M059J (cell line): ENCODE data around the gene ZNF792. TPM values are rescaled to one million over a fixed set of nuclear protein-coding genes. Genes with fewer than 3 reads are reported as not detected.
"Not testable (repeated sequence)": the region's sequence is repeated elsewhere in the genome, so short reads cannot be mapped to it uniquely, and the experiment has no call there.

Source experiments
- DNase-seq: peaks from one replicate; pipeline ENCODE4 v3.0.0-alpha.2; 2012; ENCODE audit warnings: low read depth
- total RNA-seq: library from RNA; depleted of rRNA; stranded (reverse); fragments of >200 nt; shearing (Covaris generic); gene quantifications from 2 replicates; pipeline ENCODE4 v1.2.3, GENCODE V29; 2014; rRNA removed

The ZNF792 gene
- total RNA-seq = 8.0 and 8.6 TPM in 2 replicates

DNA sequence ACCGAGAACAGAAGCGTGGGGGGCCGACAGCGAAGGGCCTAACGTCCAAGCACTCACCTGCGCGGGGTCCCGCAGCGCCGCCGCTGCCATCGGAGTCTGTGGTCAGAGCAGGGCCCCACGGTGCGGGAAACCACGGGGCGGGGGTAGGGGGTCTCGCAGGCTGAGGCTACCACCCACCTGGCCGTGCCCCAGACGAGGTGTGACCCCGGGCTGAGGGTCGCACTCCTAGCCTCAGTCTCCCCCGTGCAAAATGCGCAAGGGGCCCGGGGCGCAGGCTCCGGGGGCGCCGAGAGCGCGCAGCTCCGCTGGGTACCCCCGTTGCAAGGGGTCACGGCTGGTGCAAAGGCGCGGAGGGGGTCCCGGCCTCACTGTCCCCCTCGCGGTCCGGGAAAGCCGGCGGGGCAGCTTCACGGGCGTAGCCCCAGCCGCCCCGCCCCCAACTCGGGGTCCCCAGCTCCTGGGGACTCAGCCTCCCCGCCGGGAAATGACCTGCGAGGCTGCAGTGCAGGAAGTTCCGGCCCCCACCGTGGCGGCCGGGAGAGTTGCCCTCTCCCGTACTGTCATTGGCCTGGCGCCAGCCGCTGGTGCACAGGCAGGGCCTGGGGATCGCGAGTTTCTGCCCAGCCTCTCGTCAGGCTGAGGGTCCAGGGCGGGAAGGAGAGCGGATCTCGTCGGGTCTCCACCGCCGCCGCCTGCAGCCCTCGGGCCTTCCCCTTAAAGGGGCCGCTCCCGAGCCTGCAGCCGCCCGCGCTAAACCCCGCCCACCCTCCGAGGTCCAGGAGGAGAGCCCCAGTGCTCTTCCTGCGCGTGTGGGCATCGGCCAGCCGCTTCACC is at the start of gene ZNF792:
ZNF792 (minus strand) TSS at position 657 of the 834 bp plus-strand sequence; CDS start at position 90, 567 bp downstream.
- DNase-seq = peak; percentile 50

DNA sequence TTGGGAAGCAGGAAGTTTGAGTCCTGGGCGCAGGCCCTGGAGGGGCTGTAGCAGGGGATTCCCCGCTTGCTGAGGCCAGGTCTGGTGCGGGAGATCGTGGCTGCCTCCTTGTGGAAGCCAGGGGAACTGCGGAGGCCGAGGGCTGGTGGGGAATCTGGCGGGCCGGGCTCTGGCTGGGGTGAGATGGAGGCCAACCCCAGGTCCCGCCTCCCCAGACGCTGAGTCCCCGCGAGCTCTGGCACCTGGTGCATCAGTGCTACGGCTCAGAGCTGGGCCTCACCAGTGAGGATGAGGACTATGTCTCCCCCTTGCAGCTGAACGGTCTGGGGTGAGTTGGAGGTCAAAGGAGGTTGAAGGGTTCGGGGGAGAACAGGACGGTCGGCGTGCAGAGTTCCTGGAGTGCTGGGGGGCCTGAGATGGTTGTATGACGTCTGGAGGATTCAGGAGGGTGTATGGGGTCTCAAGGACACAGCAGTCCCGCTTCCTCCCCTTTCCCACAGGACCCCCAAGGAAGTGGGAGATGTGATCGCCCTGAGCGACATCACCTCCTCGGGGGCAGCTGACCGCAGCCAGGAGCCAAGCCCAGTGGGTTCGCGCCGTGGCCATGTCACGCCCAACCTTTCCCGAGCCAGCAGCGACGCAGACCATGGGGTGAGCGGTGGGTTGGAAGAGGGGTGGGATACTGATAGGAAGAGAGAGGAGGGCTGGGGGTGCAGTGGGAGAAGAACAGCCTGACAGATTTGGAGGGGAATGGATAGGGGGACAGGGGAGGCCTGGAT is 49.2 kb upstream of the ZNF792 start:
- no peak for DNase-seq

DNA sequence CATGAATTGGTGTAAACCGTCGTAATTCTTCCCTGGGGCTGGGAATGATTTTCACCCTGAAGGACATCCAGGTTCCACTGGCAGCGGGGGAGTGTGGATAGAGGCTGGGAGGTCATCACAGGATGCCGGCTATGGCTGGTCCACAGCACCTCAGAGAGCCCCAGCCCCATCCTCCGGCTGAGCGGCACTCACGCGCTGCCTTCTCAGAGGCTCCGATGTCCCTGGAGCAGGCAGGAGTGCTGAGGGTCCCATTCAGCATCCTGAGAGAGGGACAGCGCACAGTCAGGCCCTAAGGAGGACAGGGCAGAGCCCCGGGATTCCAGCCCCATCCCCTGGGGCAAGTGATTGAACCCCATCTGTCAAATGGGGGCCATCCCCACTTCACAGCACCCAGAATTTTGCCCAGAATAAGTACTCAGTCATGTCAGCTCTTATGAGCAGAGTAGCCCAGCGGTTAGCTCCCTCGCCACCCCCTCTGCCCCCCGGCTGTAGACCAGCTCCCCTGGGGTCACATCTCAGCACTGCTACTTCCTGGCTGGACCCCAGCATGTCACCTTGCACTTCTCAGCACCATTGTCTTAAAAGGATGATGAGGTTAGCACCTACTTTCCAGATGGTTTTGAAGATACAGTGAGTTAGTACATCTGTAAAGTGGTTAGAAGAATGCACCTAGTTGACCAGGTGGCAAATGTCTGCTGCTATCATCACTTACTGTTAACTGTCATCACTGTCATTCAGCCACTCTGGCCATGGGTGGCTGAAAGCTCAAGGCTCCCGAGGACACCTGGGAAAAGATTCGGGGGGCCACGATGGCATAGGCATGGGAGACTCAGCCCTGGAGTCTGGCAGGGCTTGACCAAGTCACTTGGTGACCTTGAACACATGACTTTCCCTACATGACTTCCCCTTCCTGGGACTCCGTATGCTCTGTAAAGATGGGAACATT is 48.0 kb upstream of the ZNF792 start:
- no peak for DNase-seq

DNA sequence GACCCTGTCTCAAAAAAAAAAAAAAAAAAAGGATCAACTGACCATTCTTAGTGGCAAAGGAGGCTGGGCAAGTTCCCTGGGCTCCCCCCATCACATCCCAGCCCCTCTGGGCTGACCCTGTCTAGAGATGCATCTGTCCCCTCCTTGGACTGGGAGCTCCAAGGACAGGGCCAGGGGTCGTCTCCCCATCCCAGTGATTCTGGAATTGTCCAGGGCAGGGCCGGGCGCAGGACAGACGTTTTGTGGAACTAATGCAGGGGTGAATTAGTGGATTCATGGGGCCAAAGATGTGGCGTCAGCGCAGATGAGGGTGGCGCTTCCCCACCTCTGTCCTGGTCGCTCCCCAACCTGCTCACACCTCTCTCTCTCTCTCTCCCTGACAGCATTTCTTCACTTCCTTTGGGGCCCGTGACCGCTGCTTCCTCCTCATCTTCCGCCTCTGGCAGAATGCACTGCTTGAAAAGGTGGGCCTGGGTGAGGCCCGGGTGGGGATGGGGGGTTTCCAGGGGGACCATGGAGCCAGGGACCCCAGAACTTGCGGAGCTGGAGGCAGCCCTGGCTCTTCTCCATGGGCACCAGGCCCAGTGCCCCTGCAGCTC is 47.2 kb upstream of the ZNF792 start:
- DNase-seq = no peak

DNA sequence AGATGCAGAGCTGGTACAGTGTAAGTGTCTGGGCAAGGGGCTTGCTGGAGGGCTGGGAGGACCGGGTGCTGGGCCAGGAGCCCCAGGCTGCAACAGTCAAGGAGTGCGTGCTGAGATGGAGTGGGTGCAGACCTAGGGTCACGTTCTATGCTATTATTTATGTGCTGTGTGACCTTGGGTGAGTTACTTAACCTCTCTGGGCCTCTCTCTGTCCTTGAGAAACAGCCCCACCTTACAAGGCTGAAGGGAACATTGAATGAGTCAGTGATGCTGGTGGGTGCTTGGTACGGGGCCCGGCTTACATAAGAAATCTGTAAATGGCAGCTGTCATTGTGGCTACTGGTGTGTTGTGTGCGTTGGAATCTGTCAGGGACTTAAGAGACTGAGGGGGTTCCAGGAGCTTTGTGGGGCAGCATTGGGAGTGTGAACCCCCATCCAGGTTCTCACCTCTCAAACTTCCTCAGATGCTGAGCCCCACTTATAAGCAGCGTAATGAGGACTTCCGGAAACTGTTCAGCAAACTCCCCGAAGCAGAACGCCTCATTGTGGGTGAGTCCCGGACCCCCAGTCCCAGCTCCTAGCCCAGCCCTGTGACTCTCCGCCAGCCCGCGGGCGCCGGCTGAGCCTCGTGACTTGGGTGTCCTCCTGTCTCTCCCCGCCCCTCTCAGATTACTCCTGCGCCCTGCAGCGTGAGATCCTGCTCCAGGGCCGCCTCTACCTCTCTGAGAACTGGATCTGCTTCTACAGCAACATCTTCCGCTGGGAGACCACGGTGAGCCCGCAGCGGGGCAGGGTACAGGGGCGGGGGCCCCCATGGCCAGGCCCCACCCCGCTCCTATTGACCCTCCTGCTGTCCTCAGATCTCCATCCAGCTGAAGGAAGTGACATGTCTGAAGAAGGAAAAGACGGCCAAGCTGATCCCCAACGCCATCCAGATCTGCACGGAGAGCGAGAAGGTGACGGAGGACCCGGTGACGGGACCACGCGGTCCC is 45.7 kb upstream of the ZNF792 start:
- DNase-seq = no peak

DNA sequence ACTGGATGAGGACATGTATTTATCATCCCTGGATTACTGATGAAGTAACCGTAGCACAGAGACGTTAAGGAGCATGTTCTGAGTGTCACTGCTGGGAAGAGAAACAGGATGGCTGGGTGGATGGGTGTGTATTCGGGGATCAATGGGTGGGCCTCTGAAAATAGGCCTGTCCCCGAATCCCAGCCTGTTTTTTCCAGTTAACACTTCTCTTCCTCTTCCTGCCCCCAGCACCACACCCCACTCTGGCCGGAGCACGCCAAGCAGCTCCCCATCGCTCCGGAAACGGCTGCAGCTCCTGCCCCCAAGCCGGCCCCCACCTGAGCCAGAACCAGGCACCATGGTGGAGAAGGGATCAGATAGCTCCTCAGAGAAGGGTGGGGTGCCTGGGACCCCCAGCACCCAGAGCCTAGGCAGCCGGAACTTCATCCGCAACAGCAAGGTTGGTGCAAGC is 44.9 kb upstream of the ZNF792 start:
- no peak for DNase-seq

DNA sequence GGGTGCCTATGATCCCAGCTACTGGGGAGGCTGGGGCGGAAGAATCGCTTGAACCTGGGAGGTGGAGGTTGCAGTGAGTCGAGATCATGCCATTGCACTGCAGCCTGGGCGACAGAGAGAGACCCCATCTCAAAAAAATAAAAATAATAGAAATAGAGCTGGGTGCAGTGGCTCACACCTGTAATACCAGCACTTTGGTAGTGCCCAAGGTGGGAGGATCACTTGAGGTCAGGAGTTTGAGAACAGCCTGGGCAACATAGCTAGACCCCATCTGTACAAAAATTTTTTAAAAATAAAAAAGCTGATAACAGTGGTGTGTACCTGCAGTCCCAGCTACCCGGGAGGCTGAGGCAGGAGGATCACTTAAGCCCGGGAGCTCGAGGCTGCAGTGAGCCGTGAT is 43.4 kb upstream of the ZNF792 start:
- DNase-seq = not testable (repeated sequence)

DNA sequence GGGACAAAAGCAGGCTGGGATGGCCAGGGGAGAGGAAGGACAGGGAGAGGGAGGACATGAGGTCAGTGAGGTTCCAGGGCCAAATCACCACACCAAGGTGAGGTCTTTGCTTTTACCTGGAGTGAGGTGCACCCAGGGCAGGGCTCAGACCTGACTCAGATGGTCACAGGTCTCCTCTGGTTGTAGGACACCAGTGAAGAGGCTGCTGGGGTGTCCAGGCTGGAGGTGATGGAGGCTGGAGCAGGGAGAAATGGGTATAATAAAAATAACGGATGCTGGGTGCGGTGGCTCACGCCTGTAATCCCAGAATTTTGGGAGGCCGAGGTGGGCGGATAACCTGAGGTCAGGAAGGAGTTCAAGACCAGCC is 43.0 kb upstream of the ZNF792 start:
- DNase-seq = no peak

DNA sequence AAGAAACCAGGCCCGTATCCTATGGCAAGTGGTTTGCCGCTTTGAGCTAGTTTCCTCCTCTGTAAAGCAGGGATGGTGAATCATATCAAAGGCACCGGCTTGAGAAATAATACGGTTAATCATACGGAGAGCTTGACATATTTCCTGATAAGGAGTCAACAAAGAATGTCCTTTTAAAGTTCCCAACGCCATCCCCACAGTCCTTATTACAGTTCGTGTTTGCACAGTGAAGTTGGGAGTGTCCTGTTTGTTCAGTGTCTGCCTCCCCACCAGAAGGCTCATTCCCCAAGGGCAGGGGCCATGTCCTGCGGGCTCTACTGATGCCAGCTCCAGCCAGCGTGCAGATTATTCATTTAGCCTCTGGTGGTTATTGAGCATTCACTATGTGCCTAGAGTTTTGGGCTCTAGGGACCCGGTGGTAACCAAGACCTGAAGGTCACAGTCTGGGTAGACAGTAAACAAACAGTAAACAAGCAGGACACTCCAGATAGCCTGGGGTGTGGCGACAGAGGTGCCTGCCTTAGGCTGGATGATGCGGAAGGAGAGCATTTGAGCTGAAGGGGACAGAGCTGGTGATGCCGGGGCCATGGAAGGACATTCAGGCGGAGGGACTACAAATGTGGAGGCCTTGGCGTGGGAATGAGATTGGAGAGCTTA is 42.4 kb upstream of the ZNF792 start:
- no peak for DNase-seq

DNA sequence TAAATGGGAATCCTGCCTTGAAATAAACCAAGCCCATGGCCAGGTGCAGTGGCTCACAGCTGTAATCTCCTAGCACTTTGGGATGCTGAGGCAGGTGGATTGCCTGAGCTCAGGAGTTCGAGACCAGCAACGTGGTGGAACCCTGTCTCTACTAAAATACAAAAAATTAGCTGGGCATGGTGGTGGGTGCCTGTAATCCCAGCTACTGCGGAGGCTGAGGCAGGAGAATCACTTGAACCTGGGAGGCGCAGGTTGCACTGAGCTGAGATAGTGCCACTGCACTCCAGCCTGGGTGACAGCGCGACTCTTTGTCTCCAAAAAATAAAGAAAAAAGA is 41.9 kb upstream of the ZNF792 start:
- DNase-seq = not testable (repeated sequence)

DNA sequence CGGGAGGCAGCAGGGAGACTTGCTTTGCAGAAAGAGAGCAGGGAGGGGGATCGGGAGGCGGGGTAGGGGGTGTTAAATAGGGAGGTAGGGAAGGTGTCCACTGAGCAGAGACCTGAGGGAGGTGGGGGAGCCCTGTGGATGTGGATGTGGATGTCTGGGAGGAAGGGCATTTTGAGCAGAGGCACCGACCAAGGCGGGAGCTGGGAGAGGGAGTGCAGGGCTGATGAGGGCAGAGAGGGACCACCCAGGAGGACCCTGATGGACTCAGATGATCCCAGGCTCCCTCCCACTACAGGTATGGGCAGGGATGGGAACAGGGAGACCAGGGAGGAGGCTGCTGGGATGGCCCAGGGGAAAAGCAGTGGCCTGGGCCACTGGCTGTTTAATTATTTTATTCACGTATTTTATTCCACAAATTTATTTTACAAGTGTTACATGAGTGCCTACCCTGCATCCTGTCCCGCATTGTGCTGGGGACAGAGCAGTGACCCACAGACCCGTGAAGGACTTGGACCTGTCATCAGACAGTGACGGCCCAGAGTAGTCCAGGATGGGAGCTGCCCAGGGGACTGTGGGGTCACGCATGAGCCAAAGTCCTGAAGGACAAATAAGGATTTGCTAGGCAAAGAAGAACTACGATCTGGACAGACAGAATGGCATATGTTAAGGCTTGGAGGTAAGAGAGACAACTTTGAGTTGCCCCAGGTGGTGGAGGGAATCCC is 41.4 kb upstream of the ZNF792 start:
- DNase-seq = no peak

DNA sequence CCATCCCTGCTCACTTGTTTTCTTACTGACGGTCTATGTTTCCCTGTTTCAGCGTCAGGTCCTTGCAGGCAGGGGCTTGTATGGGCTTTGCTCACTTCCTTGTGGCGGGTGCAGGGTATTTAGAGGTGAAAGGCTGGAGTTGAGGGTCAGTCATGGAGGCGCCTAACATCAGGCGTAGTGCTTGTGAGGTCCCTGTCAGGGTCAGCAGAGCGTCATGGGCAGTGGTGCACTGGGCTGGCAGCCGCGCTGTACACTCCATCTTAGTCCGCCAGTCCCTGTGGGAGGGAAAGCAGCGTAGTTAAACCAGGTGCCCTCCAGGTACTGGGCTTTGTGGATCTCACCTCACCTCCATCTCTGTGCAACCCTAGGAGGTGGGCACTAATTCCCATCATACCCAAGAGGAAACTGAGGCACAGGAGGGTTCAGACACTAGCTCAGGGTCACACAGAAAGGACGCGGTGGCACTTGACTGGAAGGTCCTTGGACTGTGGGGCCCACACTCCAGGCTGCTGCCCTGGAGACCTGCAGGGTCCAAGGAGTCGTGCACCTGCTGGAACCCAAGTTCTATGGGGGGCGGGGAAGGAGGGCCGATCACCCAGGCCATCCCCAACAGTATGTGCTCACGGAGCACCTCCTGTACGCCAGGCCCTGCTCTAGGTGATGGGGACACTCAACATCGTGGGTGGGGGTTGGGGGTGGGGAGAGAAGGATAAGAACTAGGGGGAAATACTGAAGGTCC is 40.7 kb upstream of the ZNF792 start:
- DNase-seq = no peak

DNA sequence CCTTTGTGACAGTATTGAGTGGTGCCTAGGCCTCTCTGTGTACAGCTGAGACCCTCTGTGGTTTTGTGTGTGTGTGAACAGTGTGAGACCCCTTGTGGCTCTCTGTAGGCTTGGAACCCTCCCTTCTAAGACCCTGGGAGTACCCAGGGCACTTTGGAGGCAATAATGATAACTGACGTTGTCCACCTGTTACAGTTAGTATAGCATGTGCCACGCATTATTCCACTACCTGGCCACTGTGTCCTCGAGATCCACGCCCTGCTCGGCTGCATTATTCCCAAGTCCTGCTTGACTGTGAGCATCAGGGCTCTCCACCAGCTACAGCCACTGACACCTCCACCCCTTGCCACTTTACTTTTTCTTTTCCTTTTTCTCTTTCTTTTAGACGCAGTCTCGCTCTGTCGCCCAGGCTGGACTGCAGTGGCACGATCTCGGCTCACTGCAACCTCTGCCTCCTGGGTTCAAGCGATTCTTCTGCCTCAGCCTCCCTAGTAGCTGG is 38.1 kb upstream of the ZNF792 start:
- no peak for DNase-seq

DNA sequence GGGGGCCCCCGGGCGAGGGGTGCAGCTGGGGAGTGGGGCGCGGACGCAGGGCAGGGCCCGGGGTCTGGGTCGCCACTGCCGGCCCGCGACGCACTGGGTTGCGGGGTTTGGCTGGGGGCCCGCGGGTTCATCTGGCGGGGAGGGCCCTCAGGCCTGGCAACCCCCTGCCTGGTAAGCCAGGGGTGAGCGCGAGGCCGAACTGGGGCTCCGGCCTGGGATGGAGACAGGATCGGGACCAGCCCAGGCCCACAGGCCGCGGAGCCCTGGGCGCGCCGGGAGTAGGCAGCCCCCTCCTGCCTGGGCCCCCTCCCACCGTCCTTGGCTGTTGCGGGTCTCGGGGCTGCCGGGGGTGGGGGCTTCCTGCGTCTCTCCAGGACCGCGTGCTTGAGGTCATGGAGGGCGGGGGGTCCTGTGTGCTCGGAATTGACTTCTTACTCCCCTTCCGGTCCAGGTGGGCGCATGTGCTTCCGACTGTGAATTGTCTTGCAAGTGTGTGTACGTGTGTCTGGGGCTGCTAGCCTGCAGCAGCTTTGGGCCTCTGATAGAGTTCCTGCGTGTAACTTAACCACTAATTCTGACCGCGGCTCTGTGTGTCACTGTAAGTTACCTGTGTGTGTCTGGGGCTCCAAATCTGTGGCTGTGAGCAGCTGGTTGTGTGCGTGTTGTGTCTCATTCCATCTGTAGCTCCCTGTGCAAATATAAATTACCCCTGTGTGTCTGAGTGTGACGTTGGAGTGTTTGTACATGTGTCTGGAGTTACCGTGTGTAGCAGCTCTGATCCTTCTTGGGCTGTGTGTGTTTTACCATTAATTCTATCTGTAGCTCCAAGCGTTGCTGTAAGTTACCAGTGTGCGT is 36.8 kb upstream of the ZNF792 start:
- DNase-seq = peak; percentile 46

DNA sequence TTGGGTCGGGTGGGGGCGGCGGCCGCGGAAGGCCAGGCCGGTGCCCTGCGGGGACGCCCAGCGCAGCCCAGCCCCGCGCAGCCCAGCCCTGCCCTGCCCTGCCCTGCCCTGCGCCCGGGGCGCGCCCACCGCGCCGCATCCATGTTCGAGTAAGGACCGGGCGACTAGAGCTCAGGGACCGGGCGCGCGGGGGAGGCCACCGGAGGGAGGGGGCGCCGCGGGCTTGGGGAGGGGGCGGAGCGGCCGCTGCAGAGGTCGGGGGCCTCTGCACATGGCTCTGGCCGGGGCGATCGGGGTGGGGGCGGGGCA is 36.3 kb upstream of the ZNF792 start:
- DNase-seq = no peak

DNA sequence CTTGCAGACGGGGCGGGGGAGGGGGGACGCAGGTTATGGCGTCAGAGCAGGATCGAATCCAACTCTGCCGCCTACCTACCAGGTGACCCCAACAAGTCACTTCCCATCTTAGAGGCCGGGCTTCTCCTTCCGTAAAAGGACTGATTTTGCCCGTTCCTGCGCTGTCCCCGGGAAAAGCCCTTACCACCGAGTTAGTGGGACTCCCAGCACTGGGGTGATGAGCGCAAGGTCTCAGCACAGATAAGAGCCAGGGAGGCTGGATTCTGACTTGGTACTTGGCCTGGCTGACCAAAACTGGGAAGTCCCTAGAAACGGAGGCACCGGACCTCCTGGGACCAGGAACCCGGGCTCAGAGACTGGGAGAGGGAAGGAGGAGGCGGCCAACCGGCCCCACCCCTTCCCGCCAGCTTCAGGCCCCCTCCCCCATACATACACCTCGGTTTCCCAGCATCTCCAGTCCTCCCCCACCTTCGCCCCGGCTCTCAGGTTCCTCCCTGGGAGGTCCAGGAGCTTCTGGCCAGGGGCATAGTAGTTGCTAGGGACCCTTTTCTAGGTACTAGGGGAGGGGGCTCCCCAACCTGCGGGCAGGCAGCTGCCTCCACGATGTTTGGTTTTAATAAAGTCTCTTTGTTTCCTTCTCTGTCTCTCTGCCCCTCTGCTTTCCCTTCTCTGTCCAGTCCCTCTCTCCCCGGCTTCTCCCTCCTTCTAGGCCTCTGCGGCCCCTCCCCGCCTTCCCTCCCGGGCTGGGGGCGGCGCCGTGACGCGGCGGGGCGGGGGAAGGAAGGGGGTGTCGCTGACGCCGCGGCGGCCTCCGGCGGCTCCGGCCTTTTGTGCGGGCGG is 35.7 kb upstream of the ZNF792 start, which contains the start of gene GRAMD1A:
GRAMD1A (plus strand) TSS at position 826 of the 840 bp plus-strand sequence. CDS start 156 bp downstream, outside the sequence.
- peak; percentile 87 for DNase-seq
